Measurements from ENCODE around the gene SFXN3. TPM values are rescaled to one million over a fixed set of nuclear protein-coding genes. Genes with fewer than 3 reads are reported as not detected.
A peak's percentile ranks its signal among the peaks of the same experiment; 100 is the strongest.

Gene SFXN3
- total RNA-seq, 1 experiment from 2014 or later, result 32.1 TPM

- no peak for DNase-seq (ENCODE audit: low read depth)
Observed at GRCh38 chr10:101056365-101057151, 25.5 kb downstream of the SFXN3 start.

GRCh38 chr10:101060036-101060950, 29.3 kb downstream of the SFXN3 start:
- DNase-seq (ENCODE audit: low read depth), result peak; percentile 90

GRCh38 chr10:101060951-101061623, 30.1 kb downstream of the SFXN3 start:
- peak; percentile 95 for DNase-seq (ENCODE audit: low read depth)

- no peak for DNase-seq (ENCODE audit: low read depth)
Observed at GRCh38 chr10:101061624-101062231, 30.7 kb downstream of the SFXN3 start, which contains the start of gene KAZALD1. TSS of gene KAZALD1 (plus strand) at chr10:101061989. CDS start at chr10:101062593, 604 bp downstream.

GRCh38 chr10:101062232-101063049, 31.4 kb downstream of the SFXN3 start:
- no peak for DNase-seq (ENCODE audit: low read depth)

- no peak for DNase-seq (ENCODE audit: low read depth)
Observed at GRCh38 chr10:101063050-101063525, 32.1 kb downstream of the SFXN3 start.

GRCh38 chr10:101063548-101064414, 32.7 kb downstream of the SFXN3 start:
- no peak for DNase-seq (ENCODE audit: low read depth)

- no peak for DNase-seq (ENCODE audit: low read depth)
Observed at GRCh38 chr10:101064415-101065030, 33.5 kb downstream of the SFXN3 start.

- DNase-seq (ENCODE audit: low read depth), result no peak
Observed at GRCh38 chr10:101065481-101066145, 34.6 kb downstream of the SFXN3 start.

- DNase-seq (ENCODE audit: low read depth), result peak; percentile 83
Observed at GRCh38 chr10:101066146-101066895, 35.3 kb downstream of the SFXN3 start.

- DNase-seq (ENCODE audit: low read depth), result no peak
Observed at GRCh38 chr10:101066896-101067355, 35.9 kb downstream of the SFXN3 start.

- DNase-seq (ENCODE audit: low read depth), result peak; percentile 80
Observed at GRCh38 chr10:101067356-101068083, 36.5 kb downstream of the SFXN3 start.

GRCh38 chr10:101069441-101069840, 38.4 kb downstream of the SFXN3 start:
- DNase-seq (ENCODE audit: low read depth), result no peak

- DNase-seq (ENCODE audit: low read depth), result no peak
Observed at GRCh38 chr10:101070098-101070497, 39.1 kb downstream of the SFXN3 start.

GRCh38 chr10:101071267-101071884, 40.3 kb downstream of the SFXN3 start:
- no peak for DNase-seq (ENCODE audit: low read depth)

- no peak for DNase-seq (ENCODE audit: low read depth)
Observed at GRCh38 chr10:101071885-101072433, 40.9 kb downstream of the SFXN3 start.

Data from Daoy (cell line).